Stimulated activated CD8-positive, alpha-beta memory T cell treated with anti-CD3 and anti-CD28 coated beads, Interleukin-15, amount 100 ng/mL, for 24 hours (primary cell): ENCODE measurements around the gene MYO1D.

Source experiments
- DNase-seq: peaks from one replicate; pipeline ENCODE4 v3.0.0-alpha.2; 2020; ENCODE audit warnings: low read depth

The MYO1D gene

DNA sequence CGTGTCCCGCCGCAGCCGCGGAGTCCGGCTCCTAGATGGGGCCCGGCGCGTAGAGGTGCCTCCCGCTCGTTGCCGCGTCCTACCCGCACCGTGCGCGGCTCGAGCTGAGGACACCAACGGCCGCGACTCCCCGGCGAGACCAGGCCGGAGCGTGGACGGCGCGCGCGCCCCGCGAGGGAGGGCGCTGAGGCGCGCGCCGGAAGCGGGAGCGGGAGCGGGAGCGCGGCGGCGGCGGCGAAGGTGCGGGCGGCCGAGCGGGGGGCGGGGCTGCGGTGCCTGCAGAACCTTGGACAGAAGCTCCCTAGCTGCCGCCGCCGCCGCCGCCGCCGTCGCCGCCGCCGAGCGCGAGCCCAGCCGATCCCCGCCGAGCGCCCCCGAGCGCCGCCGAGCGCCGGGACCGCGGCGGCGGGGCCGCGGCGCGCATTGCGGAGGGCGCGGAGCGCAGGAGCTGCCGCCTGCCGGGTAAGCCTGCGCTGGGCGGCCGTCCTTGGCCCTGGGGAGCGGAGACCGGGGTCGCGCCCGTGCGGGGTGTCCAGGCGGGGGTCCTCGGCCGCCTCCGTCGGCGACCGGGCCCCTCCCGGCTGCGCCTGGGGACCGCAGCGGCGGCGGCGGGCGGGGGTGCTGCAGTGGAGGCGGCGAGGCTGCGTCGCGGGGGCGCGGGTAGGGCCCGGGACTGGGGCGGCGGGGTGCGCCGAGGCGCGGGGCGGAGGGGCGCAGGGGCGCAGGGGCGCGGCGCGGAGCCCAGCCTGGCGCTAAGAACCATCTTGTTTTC, 390.0 kb downstream of the MYO1D start, which contains the start of gene CDK5R1:
Gene CDK5R1, plus strand, starts transcription at position 293 of the 772 bp plus-strand sequence. CDS start 628 bp downstream, outside the sequence.
- DNase-seq, result peak; percentile 47

DNA sequence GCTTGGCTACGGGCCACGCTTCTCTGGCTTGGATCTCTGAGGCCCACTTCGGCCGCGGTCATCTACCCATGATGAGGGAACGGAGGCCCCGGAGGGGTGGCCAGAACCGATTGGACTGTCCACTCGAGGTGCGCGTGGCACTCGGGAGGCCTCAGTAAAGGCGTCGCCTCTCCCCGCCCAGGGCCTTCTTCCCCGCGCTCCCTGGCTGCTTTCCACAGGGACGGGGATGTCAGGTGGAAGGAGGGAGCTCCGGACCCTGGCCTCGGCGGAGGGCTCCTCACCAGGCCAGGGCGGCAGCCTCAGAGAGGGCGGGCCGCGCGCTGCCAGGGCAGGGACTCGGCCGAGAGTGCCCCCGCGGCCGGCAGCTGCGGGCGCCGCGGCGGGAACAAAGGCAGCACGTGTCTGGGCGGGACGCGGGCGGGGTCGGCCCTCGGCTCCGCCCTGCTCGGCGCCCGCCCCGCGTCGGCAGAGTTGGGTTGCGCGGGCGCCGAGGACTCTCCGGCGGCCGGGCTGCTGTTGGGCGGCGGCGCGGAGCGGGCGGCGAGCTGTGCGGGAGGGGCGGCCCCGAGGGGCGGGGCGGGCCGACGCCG, 390.7 kb downstream of the MYO1D start:
- peak; percentile 56 for DNase-seq

DNA sequence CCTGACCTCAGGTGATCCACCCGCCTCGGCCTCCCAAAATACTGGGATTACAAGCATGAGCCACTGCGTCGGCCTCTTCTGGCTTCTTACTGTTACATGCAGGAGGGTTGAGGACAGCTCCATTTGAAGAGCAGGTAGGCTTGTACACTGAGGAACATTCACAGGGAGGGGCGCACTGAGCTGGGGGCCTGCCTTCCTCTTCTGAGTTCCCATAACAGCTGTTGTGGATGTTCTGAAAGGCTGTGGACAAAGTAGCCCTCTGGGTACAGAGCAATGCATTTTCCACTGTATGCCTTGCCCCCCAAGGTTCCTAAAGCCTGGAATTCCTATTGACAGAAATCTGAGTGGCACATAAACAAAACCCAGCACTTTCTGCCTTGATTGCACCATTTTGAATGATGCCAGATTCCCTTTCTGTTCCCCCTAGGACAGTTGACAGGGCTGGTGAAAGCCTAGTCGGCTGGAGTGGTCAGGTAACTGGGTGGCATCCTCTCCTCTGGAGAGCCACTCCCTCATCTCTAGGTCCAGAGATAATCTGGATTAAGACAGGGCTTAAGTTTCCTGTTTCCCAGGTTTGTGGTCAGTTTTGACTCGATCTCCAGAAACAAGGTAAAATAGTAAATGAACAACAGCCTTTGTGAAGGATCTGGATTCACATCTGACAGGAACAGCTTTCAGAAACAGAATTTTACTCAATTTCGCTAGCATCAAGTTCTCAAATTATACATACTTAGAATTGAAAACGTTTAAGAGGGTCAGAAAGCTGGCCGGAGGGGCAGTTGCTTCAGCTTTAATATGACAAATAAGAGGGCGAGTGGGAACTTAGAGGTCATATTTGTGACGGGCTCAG, 391.4 kb downstream of the MYO1D start:
- no peak for DNase-seq

DNA sequence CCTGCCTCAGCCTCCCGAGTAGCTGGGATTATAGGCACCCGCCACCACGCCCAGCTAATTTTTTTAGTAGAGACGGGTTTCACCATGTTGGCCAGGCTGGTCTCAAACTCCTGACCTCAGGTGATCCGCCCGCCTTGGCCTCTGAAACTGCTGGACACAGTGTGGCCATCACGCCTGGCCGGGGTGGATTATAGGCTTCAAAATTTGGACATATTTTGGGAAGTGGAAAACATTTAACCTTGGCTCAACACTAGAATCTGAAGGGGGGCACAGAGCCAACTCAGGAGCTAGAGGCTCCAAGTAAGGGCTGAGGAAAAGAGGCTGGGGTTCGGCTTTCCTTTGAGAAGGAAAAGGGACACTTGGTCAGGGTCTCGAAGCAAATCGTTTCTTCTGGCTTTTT, 392.3 kb downstream of the MYO1D start:
- DNase-seq, result no peak

DNA sequence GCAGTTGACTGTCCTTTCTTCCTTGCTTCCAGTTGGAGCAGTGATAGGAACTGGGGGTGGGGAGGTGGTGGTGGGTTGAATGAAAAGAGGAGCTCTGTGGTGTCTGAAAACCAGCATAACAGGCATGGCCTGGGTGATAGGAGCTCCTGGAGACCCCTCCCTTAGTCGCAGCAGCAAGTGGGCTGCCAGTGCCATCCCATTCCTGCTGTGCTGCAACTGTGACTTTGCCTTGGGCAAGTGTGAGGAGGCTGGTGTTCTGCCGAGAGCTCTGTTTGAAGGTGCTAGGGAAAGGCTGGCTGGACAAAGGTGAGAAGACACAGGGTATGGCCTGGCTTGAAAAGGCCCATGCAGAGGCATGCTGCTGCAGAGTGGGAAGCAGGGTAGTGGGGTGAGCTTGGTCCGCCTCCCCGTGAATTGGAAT, 392.9 kb downstream of the MYO1D start:
- no peak for DNase-seq

DNA sequence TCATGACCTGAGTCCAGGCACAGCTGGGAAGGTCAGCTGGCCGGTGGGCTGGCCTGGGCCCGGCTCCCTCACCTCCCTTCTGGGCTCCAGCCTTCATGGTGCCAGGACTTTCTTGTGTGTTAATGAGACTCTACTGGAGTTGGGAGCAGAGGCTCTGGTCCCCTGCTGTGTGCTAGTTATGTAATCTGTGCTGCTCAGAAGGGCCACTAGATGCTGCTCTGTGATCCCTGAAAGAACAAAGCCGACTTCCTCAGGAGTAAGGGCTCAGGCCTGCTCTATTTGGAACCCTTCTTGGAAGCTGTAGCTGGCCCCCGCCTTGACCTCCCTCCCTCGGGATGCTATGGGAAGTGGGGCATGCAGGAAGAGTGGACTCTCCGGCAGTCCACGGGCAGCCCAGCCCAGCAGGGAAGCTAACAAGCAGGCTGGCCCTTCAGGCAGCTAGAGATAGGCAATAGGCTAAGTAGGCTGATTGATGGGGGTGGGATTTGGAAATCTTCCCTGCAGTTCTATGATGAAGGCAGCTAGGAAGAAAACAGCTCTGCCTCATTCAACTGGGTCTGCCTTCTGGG, 393.4 kb downstream of the MYO1D start:
- no peak for DNase-seq

DNA sequence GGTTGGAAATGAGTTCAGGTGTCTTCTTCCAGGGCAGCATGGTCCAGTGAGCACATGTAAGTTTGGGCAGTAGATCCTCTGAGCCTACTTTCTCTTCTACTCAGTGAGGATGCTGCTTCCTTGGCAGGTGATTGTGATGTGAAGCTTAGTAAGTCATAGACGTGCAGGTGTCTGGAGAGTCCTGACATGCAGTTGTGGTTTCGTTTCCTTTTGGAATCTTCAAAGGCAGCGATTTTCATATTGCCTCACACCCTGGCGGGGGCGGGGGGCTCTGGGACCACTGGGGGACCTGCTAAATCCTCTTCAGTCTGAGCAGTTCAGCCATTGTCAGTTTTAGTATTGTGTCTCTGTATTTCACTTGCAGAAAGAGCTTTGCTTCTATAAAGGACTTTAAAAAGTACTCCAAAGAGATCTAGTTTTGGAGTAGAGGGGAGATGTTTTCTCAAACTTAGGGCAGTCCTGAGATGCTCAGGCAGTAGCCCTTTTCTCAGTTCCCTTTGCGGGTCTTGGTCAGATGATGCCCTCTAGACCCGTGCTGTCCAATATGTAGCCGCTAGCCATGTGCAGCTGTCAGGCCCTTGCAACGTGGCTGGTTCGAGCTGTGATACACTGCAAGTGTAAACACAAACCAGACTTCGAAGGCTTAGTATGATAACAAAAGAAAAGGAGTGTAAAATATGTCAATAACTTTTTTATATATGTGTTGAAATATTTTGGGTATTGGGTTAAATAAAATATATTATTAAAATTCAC, 394.2 kb downstream of the MYO1D start:
- DNase-seq, result no peak

DNA sequence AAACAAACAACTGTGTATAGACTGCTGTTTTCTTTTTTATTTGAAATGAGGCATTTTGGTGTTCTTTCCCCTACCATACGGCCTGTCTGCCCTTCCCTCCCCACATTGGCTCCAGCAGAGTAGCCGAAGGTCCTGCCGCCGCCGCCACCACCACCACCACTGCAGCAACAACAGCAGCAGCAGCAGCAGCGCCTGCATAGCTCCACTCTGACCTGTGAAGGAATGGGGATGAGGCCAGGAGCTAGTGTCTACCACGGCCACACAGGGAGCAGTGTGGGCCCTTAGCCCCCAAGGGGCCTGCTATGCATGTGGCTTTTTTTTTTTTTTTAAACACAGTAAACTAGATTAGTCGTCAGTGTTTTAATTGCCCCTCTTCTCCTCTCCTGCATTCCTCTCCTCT, 395.7 kb downstream of the MYO1D start:
- no peak for DNase-seq

DNA sequence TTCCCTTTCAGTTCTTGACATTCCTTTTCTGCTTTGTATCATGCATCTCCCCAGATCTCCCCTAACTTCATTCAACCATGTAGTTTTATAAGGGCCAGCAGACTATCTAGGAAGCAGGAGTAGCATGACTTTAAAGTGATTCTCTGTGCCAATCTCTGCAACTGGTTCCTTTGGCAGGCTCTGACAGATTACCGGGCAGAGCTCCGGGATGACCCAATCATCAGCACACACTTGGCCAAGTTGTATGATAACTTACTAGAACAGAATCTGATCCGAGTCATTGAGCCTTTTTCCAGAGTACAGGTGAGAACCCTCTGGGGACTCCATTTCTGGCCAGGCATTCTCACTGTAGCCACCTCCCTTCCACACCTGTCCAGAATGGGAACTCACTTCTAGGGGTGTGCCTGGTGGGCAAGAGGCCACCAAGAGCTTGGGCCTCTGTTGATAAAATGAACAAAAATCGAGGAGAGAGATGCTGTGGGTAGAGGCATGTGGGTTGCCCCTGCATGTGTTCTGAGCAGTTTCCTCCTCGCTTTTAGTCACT, 397.8 kb downstream of the MYO1D start:
- DNase-seq, result no peak

DNA sequence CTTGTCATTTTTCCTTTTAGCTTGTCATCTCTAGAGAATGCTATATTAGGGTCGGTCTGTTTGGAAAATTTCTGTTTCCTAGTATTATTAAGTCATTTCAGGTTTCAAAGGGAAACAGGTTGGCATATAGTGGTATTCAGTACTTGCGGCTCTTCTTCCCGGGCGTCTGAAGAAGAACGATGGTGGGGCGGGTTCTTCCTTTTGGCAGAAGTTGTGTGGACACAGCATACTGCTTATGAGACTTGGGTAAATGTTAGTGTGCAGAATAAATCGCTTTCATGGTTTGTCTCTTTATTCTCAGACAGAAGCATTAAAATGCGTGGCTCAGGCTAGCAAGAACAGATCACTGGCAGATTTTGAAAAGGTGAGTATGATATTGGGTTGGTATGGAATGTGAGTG, 399.7 kb downstream of the MYO1D start:
- DNase-seq, result no peak

DNA sequence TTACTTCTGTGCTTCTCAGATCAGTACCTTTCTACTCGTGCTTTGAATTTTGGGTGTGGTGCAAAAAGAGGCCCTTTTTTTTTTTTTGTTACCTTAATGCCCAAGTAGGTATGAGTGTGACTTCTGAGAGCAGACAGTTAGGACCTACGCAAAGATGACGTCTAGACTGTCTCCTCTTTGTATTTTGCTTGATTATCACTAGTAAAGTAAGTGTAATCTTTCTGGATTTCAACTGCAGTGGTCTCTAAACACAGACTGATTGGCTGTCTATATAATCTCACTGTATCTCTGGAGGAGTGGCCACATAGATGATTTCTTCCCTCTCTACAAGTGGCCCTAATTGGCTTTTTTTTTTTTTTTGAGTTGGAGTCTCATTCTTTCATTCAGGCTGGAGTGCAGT, 401.7 kb downstream of the MYO1D start:
- DNase-seq, result no peak

DNA sequence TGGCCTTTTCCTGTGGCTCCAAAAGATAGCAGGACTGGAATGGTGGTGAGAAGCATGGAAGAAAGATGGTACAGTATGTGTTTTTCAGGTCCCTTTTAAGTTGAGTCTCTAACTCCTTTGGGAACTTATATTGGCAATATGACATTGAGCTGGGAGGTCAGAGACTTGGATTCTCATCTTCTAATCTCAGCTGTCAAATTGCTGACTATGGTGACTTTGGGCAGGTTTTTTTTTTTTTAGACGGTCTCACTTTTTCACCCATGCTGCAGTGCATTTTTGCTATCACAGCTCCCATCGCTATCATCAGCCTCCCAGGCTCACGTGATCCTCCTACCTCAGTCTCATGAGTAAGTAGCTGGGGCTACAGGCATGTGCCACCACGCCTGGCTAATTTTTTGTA, 405.3 kb downstream of the MYO1D start:
- no peak for DNase-seq

DNA sequence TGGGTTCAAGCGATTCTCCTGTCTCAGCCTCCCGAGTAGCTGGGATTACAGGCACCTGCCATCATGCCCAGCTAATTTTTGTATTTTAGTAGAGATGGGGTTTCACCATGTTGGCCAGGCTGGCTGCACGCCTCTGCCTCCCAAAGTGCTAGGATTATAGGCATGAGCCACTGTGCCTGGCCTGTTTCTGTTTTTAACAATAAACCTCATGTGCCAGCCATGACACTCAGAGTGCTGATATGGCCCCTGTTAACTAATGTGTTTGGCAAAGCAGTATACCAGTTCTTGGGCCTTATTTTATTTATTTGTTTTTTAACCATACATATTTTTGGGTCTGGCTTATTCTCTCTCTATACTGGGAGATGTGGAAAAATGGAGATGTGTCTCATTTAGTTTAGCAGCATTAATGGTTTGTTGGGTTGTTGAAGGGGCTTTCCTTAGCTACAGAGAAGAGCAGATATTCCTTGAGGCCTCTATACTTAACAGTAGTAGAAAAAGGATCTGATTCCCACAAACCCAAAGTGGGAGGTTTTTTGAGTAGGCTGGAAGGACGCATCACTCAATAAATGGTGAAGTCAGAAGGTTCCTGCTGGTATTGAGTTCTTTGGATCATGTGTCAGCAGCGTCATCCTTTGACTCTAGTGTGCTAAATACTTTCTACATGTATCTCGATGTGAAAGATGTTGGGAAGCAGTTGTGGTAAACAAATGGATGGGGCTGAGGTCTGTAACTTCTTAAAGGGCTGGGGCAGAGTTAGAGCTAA, 406.3 kb downstream of the MYO1D start:
- DNase-seq, result no peak

DNA sequence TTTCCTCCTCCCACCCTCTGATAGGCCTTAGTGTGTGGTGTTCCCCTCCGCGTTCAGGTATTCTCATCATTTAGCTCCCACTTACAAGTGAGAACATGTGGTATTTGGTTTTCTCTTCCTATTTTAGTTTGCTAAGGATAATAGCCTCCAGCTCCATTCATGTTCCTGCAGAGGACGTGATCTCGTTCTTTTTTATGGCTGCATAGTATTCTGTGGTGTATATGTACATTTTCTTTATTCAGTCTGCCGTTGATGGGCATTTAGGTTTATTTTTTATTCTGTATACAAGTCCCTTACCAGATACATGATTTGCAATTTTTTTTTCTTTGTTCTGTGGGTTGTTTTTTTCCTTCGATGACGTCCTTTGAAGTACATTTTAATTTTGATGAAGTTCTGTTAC, 409.0 kb downstream of the MYO1D start:
- no peak for DNase-seq

DNA sequence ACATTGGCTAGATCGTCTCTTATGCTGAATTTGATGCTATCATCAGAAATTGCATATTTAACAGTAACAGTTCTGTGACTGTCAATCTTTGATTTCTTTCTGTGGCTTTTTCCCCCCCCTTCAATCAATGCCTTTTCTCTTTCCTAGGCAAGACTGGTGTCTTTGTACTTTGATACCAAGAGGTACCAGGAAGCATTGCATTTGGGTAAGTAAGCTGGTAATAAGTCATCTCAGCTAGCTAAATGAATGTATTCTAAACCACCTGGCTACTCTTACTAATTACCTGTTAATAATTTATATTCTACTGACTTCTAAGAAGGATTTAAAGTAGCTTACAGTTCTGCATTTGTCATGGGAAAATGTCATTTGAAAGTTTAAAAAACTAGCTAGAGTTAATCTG, 412.6 kb downstream of the MYO1D start:
- DNase-seq, result no peak

DNA sequence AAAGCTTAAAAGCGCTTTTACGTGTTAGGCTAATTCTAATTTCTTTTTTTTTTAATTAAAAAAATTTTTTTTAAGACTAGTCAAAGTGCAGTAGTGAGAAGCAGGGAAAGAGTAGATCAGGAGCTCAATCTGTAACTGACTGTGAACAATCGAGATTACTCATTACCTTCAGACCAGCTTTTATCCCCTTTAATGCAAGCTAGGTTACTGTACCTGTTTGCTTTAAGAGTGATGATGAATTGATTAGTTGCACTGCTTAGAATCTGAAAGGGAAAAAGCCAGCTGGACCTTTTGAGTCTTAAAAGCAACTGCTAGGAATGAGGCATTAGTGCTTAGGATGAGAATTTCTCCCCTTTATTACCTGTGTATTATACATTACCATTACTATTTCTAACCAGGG, 413.6 kb downstream of the MYO1D start:
- DNase-seq, result no peak

DNA sequence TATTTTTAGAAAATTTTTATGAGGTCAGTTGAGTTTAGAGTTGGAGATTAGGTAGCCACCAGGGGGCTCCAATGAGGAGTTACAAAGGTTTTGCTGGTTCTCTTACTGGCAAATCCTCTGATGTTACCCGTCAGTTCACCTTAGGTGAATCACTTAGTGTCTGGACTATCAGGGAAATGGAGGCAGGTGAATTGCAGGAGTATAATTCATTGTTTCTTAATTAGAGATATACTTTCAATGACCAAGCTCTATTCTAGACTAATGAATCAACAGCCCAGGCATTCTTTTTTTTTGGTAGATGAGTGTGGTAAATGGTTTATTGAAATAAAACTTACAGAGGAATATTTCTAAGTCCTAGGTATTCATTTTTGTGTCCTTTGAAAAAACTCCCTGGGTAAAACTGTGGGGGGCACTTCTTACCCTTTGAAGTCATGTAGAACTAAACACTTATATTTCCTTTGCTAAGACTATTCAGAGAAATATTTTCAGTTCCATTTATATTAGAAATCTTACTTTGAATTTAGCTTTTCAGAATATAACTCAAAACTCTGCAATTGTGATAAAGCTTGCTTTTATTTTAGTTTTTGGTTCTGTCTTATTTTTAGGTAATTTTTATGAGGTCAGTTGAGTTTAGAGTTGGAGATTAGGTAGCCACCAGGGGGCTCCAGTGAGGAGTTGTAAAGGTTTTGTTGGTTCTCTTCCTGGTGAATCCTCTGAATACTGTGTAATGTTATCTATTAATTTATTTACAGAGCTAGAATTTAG, 414.9 kb downstream of the MYO1D start:
- DNase-seq, result no peak

DNA sequence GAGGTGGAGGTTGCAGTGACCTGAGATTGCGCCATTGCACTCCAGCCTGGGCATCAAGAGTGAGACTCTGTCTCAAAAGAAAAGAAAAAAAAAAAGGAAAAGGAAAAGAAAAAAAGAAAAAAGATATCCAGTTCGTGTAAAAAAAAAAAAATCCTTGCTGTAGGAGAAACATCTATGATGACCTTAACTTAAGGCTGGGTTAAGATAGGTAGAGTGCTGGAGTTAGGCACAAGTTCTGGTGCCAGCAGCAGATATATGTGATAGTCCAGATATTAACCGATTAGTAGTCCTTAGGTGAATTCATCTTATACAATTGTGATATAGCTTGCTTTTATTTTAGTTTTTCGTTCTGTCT, 415.4 kb downstream of the MYO1D start:
- DNase-seq, result no peak

DNA sequence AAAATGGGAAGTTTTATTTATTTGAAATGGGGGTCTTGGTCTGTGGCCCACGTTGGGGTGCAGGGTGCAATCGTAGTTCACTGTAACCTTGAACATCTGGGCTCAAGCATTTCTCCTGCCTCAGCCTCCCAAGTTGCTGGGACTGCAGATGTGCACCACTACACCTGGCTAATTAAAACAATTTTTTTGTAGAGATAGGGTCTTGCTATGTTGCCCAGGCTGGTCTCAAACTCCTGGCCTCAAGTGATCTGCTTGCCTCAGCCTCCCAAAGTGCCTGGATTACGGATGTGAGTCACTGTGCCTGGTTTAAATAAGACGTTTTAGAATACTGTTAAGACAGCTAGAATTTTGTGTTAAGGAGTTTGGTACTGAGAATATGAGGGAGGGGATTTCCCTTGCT, 416.9 kb downstream of the MYO1D start:
- no peak for DNase-seq

DNA sequence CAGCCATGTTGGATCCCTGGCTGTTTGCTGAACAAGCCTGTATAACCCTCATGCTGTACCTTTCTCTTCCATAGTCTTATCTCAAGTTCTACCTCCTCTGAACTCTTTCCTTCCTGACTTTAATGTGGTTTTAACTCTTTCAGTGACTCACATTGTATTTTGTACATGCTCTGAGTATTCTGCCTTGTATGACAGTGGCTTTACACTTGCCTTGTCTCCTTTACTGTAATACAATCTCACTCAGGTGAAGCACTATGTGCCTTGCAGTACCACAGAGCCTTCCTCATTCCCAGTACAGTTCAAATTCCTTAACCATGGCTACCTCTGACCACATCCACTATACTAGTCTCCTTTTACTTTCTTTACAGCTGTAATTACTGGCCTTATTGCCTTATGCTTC, 418.6 kb downstream of the MYO1D start:
- DNase-seq, result no peak
